ENCODE data around the gene METTL26.

METTL26 gene

DNA sequence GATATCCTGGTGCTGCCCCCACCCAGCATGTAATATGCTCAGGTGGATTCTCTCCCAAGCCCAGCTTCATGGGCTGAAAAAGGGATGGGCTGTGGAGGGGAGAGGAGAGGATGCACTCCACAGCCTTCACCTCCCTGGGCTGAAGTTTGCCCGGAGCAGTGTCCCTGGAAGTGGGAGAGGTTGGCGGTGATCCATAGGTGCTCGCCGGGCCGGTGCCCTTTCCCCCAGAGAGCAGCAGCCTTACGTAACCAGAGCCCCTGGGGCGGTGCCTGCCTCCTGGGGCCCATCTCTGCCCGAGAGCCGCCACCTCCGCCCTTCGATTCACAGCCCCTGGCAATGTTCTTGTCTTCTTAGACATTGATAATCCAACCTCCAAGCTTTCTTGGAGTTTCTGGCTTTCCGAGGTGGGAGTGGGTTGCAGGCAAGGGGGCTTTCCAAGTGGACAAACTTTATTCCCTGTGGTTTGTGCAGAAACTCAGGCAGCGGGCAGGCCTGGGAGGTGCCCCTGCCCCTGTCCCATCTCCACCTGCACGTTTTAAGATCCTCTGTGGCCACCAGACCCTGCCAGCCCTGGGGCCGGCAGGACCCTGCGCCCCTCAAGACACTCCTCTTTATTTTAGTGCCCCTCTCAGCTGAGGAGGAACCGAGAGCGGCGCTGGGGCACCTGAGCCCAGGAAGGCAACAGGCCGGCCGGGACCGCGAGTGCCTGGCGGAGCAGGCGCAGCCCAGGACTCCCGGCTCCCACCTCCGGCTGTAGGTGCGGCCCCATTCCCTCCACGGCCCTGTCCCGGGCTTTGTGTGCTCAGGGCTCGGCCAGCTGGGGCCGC, 10.0 kb upstream of the METTL26 start:
- Histone ChIP-seq H3K27ac (ENCODE audit: low read depth, low read length) (peak overlapping the region; percentile 38), H3K36me3 (ENCODE audit: control insufficient read depth in 1 of 2, insufficient read depth in 2 of 2, low read length in 2 of 2) (no peaks in the 10 kb centered on the region), H3K4me1 (ENCODE audit: control insufficient read depth in 1 of 2, insufficient read depth in 2 of 2, low read length in 2 of 2) (peaks cover 61 to 71% of the 10 kb centered on the region in 2 donors), H3K9ac (ENCODE audit: low read depth in 1 of 2, low read length in 2 of 2) (peak overlapping the region; percentile 59), H3K27me3 (ENCODE audit: control insufficient read depth in 1 of 2, insufficient read depth in 2 of 2, low read length in 2 of 2) (no peaks in the 10 kb centered on the region), H3K9me3 (ENCODE audit: control insufficient read depth in 1 of 2, low read length in 2 of 2) (no peaks in the 10 kb centered on the region), H3K4me3 (ENCODE audit: low read depth in 1 of 2, low read length in 2 of 2) (peak overlapping the region; percentile 30 to 35)

DNA sequence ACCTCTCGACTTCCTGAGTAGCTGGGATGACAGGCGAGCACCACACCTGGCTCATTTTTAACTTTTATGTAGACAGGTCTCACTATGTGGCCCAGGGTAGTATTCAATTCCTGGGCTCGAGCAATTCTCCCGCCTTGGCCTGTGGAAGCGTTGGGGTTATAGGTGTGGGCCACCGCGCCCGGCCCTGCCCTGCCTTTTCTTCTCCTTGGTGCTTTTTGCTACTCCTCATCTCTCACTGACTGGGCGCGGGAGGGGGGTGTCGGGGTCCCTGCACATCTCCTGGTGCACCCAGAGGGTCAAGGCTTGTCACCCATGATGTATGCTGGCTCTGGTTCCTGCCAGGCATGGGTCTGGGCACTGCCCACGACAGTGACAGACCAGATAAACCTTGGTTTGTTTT, 8.5 kb upstream of the METTL26 start:
- H3K27ac ChIP-seq (ENCODE audit: low read depth, low read length), result no peak overlapping the region
- H3K4me3 ChIP-seq (ENCODE audit: low read depth in 1 of 2, low read length in 2 of 2), result peak overlapping the region in 1 of 2 donors; percentile 15
- no peaks in the 10 kb centered on the region for H3K27me3 ChIP-seq (ENCODE audit: control insufficient read depth in 1 of 2, insufficient read depth in 2 of 2, low read length in 2 of 2)
- peak overlapping the region in 1 of 2 donors; percentile 25 for H3K9ac ChIP-seq (ENCODE audit: low read depth in 1 of 2, low read length in 2 of 2)
- no peaks in the 10 kb centered on the region for H3K36me3 ChIP-seq (ENCODE audit: control insufficient read depth in 1 of 2, insufficient read depth in 2 of 2, low read length in 2 of 2)
- H3K9me3 ChIP-seq (ENCODE audit: control insufficient read depth in 1 of 2, low read length in 2 of 2), result no peaks in the 10 kb centered on the region
- H3K4me1 ChIP-seq (ENCODE audit: control insufficient read depth in 1 of 2, insufficient read depth in 2 of 2, low read length in 2 of 2), result peaks cover 50 to 61% of the 10 kb centered on the region in 2 donors

GRCh38 chr16:643050-643368, 6.9 kb upstream of the METTL26 start:
- no peaks in the 10 kb centered on the region for H3K36me3 ChIP-seq (ENCODE audit: control insufficient read depth in 1 of 2, insufficient read depth in 2 of 2, low read length in 2 of 2)
- H3K4me3 ChIP-seq (ENCODE audit: low read depth in 1 of 2, low read length in 2 of 2), result peak overlapping the region; percentile 73 to 83
- H3K27ac ChIP-seq (ENCODE audit: low read depth, low read length), result peak overlapping the region; percentile 62
- no peaks in the 10 kb centered on the region for H3K9me3 ChIP-seq (ENCODE audit: control insufficient read depth in 1 of 2, low read length in 2 of 2)
- H3K4me1 ChIP-seq (ENCODE audit: control insufficient read depth in 1 of 2, insufficient read depth in 2 of 2, low read length in 2 of 2), result peaks cover 44 to 53% of the 10 kb centered on the region in 2 donors
- peak overlapping the region; percentile 79 for H3K9ac ChIP-seq (ENCODE audit: low read depth in 1 of 2, low read length in 2 of 2)
- H3K27me3 ChIP-seq (ENCODE audit: control insufficient read depth in 1 of 2, insufficient read depth in 2 of 2, low read length in 2 of 2), result no peaks in the 10 kb centered on the region

GRCh38 chr16:642189-643049, 6.3 kb upstream of the METTL26 start:
- Histone ChIP-seq H3K27ac (ENCODE audit: low read depth, low read length) (peak overlapping the region; percentile 84), H3K9me3 (ENCODE audit: control insufficient read depth in 1 of 2, low read length in 2 of 2) (no peaks in the 10 kb centered on the region), H3K4me3 (ENCODE audit: low read depth in 1 of 2, low read length in 2 of 2) (peak overlapping the region; percentile 73 to 83), H3K27me3 (ENCODE audit: control insufficient read depth in 1 of 2, insufficient read depth in 2 of 2, low read length in 2 of 2) (no peaks in the 10 kb centered on the region), H3K9ac (ENCODE audit: low read depth in 1 of 2, low read length in 2 of 2) (peak overlapping the region; percentile 79), H3K36me3 (ENCODE audit: control insufficient read depth in 1 of 2, insufficient read depth in 2 of 2, low read length in 2 of 2) (no peaks in the 10 kb centered on the region), H3K4me1 (ENCODE audit: control insufficient read depth in 1 of 2, insufficient read depth in 2 of 2, low read length in 2 of 2) (peaks cover 44 to 52% of the 10 kb centered on the region in 2 donors)

- H3K4me1 ChIP-seq (ENCODE audit: control insufficient read depth in 1 of 2, insufficient read depth in 2 of 2, low read length in 2 of 2), result peaks cover 37 to 46% of the 10 kb centered on the region in 2 donors
These were observed 5.5 kb upstream of the METTL26 start, which contains the start of gene MCRIP2 for GRCh38 chr16:641326-642188. Gene MCRIP2, plus strand, starts transcription at chr16:641828. Its CDS starts 164 bp downstream, at chr16:641992.

DNA sequence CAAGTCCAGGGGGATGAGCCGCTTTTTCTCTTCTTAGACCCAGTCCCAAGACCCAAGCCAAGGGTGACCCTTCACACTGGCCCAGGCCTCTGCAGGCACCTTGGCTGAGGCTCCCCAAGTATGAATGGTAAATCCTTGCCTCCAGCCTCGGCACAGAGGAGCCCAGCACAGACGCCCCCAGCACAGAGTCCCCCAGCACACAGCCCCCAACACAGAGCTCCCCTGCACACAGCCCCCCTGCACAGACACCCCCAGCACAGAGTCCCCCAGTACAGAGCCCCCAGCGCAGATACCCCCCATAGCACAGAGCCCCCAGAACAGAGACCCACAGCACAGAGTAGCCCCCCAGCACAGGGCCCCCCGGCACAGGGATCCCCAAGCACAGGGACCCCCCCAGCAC, 4.5 kb upstream of the METTL26 start:
- H3K4me1 ChIP-seq (ENCODE audit: control insufficient read depth in 1 of 2, insufficient read depth in 2 of 2, low read length in 2 of 2), result peaks cover 28 to 36% of the 10 kb centered on the region in 2 donors
- no peaks in the 10 kb centered on the region for H3K9me3 ChIP-seq (ENCODE audit: control insufficient read depth in 1 of 2, low read length in 2 of 2)
- H3K27ac ChIP-seq (ENCODE audit: low read depth, low read length), result no peak overlapping the region
- peak overlapping the region in 1 of 2 donors; percentile 79 for H3K9ac ChIP-seq (ENCODE audit: low read depth in 1 of 2, low read length in 2 of 2)
- no peak overlapping the region for H3K4me3 ChIP-seq (ENCODE audit: low read depth in 1 of 2, low read length in 2 of 2)
- H3K27me3 ChIP-seq (ENCODE audit: control insufficient read depth in 1 of 2, insufficient read depth in 2 of 2, low read length in 2 of 2), result no peaks in the 10 kb centered on the region
- no peaks in the 10 kb centered on the region for H3K36me3 ChIP-seq (ENCODE audit: control insufficient read depth in 1 of 2, insufficient read depth in 2 of 2, low read length in 2 of 2)

More at GRCh38 chr16:641326-642188, 5.5 kb upstream of the METTL26 start, which contains the start of gene MCRIP2:
- H3K36me3 ChIP-seq (ENCODE audit: control insufficient read depth in 1 of 2, insufficient read depth in 2 of 2, low read length in 2 of 2), result no peaks in the 10 kb centered on the region
- H3K9ac ChIP-seq (ENCODE audit: low read depth in 1 of 2, low read length in 2 of 2), result peak within 1 kb of the TSS; percentile 79 to 96
- no peaks in the 10 kb centered on the region for H3K27me3 ChIP-seq (ENCODE audit: control insufficient read depth in 1 of 2, insufficient read depth in 2 of 2, low read length in 2 of 2)
- H3K27ac ChIP-seq (ENCODE audit: low read depth, low read length), result peak within 1 kb of the TSS; percentile 84
- H3K4me3 ChIP-seq (ENCODE audit: low read depth in 1 of 2, low read length in 2 of 2), result peak within 1 kb of the TSS; percentile 73 to 83
- no peaks in the 10 kb centered on the region for H3K9me3 ChIP-seq (ENCODE audit: control insufficient read depth in 1 of 2, low read length in 2 of 2)

GRCh38 chr16:638836-639235, 2.7 kb upstream of the METTL26 start:
- H3K27ac ChIP-seq (ENCODE audit: low read depth, low read length), result no peak overlapping the region
- no peaks in the 10 kb centered on the region for H3K27me3 ChIP-seq (ENCODE audit: control insufficient read depth in 1 of 2, insufficient read depth in 2 of 2, low read length in 2 of 2)
- H3K36me3 ChIP-seq (ENCODE audit: control insufficient read depth in 1 of 2, insufficient read depth in 2 of 2, low read length in 2 of 2), result peaks cover 0 to 6% of the 10 kb centered on the region in 2 donors
- H3K9me3 ChIP-seq (ENCODE audit: control insufficient read depth in 1 of 2, low read length in 2 of 2), result no peaks in the 10 kb centered on the region
- no peak overlapping the region for H3K4me3 ChIP-seq (ENCODE audit: low read depth in 1 of 2, low read length in 2 of 2)
- H3K9ac ChIP-seq (ENCODE audit: low read depth in 1 of 2, low read length in 2 of 2), result no peak overlapping the region
- H3K4me1 ChIP-seq (ENCODE audit: control insufficient read depth in 1 of 2, insufficient read depth in 2 of 2, low read length in 2 of 2), result peaks cover 18 to 34% of the 10 kb centered on the region in 2 donors

GRCh38 chr16:638034-638543, 2.0 kb upstream of the METTL26 start:
- Histone ChIP-seq H3K27me3 (ENCODE audit: control insufficient read depth in 1 of 2, insufficient read depth in 2 of 2, low read length in 2 of 2) (no peaks in the 10 kb centered on the region), H3K4me1 (ENCODE audit: control insufficient read depth in 1 of 2, insufficient read depth in 2 of 2, low read length in 2 of 2) (peaks cover 15 to 28% of the 10 kb centered on the region in 2 donors), H3K27ac (ENCODE audit: low read depth, low read length) (no peak overlapping the region), H3K4me3 (ENCODE audit: low read depth in 1 of 2, low read length in 2 of 2) (no peak overlapping the region), H3K36me3 (ENCODE audit: control insufficient read depth in 1 of 2, insufficient read depth in 2 of 2, low read length in 2 of 2) (peaks cover 0 to 10% of the 10 kb centered on the region in 2 donors), H3K9me3 (ENCODE audit: control insufficient read depth in 1 of 2, low read length in 2 of 2) (no peaks in the 10 kb centered on the region), H3K9ac (ENCODE audit: low read depth in 1 of 2, low read length in 2 of 2) (peak overlapping the region in 1 of 2 donors; percentile 58)
